IPS-18c (cell line): Measurements from ENCODE around the gene FN1.

Source experiments
- H3K4me3 ChIP-seq: 2 replicates; pipeline ENCODE4 v1.7.0; 2013; ENCODE audit warnings: low read depth, mild to moderate bottlenecking, low read length, moderate library complexity; ENCODE audit not compliant: insufficient read depth
- H3K9me3 ChIP-seq: one replicate; pipeline ENCODE4 v1.6.1; 2013; ENCODE audit warnings: mild to moderate bottlenecking, low read length, moderate library complexity; ENCODE audit not compliant: control insufficient read depth, insufficient read depth

Gene FN1

DNA sequence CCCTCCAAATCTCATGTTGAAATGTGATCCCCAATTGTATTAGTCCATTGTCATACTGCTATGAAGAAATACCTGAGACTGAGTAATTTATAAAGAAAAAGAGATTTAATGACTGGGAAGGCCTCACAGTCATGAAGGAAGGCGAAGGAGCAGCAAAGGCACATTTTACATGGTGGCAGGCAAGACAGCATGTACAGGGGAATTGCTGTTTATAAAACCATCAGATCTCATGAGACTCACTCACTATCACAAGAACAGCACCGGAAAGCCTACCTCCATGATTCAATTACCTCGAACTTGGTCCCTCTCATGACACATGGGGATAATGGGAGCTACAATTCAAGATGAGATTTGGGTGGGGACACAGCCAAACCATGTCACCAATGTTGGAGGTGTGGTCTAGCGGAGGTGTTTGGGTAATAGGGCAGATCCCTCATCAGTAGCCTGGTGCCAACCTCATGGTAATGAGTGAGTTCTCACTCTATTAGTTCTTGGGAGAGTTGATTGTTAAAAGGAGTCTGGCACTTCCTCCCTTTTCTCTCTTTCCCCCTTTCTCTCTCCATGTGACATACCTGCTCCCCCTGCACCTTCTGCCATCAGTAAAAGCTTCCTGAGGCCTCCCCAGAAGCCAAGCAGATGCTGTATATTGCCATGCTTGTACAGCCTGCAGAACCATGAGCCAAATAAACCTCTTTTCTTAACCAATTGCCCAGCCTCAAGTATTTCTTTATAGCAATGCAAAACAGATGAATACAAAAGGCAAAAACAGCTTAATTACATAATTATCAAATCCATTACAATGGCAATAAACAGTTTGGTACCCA, 14.5 kb upstream of the FN1 start:
- no peaks in the 10 kb centered on the region for H3K9me3 ChIP-seq
- no peak overlapping the region for H3K4me3 ChIP-seq

DNA sequence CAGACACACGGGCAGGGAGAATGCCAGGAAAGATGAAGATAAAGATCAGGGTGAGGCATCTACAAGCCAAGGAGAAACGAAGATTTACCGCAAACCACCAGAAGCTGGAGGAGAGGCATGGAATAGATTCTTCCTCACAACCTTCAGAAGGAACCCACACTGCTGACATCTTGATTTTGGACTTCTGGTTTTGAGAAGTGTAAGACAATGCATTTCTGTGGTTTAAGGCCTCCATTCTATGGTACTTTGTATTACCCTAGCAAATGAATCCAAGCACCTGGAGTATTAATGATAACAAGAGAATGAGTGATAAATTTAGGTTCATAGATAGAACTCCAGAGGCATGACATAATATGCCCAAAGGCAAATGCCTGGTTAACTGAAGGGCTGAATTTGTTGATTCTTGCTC, 11.8 kb upstream of the FN1 start:
- H3K9me3 ChIP-seq = no peaks in the 10 kb centered on the region
- no peak overlapping the region for H3K4me3 ChIP-seq

DNA sequence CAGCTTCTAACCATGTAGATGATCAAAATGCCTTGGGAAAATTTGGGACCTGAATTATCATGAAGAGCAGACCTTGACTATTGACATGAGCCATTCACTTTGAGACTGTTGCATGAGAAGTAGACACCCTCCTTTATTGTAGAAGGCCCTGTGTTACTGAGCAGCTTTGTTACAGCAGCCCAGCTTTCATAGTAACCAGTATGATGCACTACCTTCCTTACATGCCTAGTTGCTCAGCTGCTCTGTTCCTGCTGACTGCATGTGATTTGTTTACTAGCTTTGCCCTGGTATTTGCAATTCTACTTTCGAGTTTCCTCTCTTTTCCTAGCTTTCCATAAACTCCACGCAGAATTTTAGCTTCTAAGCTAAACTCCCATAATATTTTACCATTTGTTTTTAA, 11.2 kb upstream of the FN1 start:
- Histone ChIP-seq H3K4me3 (no peak overlapping the region), H3K9me3 (no peaks in the 10 kb centered on the region)

DNA sequence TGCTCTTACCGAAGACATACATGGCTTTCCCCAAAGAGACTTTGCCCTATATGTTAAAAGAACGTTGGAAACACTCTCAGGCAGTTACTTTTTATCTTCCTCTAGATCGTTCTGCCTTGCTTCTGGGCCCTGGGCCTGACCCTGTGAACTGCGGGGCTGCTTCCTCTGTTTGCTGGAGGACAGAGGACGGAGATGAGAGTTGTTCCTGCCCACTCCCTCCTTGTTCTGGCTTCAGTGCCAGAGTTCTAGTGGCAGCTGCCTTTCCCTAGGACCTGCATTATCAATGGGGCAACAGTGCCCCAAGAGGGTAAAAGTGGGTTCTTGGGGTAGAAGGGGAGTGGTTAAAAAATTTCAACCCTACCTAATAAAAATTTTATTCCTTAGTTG, 6.5 kb upstream of the FN1 start:
- Histone ChIP-seq H3K9me3 (no peaks in the 10 kb centered on the region), H3K4me3 (no peak overlapping the region)

DNA sequence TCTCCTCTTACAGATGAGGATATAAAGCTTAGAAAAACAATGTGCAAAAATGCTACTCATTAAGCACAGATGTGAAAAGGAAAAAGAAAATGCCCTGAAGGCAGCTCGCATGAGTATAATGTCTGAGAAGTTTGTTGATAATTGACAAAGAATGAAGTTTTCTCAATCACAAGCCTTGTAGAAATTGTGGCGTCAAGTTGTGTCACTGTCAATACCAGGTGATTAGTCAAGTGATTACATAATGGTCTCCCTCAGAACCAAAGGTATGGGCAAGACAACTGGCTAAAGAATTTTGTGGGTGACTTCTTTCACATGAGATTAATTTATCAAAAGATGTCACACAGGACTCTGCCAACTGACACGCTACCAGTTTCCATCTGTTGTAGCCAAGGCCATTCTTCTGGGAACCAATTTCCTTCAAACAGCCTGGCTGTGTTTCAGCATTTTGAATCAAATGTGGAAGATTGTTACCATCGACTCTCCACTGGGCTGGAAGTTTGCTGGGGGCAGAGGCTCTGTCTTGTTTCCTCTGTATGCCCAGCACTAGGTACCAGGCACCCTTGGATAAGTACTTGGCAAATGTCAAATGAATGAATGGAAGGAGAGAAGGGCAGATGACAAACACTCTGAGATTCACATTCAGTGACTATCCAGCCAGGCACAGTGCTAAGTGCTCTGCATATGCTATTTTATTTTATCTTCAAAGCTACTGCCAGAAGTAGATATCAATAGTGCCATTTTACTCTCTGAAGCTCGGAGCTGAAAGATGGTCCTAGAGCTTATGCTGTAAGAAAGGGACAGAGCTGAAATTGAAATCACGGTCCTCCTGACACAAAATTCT, 5.9 kb upstream of the FN1 start:
- Histone ChIP-seq H3K4me3 (no peak overlapping the region), H3K9me3 (no peaks in the 10 kb centered on the region)

DNA sequence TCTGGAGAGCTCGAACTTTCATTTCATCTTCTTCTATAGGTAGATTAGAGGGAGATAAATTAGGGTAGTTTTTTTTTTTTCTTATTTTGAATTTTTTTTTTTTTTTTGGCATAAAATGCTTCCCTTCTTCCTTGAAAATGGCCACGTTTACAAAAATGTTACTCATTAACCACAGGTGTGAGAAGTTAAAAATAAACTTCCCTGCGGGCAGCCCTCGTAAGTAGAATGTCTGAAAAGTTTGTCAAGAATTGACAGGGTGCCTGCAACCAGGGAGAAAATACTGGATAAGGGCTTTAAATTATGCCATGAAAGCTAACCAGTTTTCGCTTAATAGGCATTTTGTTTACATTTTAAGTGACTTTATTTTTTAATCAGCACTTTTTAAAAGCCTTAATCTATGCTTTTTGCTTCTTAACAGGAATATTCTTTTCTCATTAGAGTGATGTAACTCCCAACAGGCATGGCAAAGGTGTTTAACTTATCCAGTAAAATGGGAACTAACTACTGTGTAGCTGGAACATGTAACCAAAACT, 4.2 kb upstream of the FN1 start:
- Histone ChIP-seq H3K4me3 (no peak overlapping the region), H3K9me3 (no peaks in the 10 kb centered on the region)

DNA sequence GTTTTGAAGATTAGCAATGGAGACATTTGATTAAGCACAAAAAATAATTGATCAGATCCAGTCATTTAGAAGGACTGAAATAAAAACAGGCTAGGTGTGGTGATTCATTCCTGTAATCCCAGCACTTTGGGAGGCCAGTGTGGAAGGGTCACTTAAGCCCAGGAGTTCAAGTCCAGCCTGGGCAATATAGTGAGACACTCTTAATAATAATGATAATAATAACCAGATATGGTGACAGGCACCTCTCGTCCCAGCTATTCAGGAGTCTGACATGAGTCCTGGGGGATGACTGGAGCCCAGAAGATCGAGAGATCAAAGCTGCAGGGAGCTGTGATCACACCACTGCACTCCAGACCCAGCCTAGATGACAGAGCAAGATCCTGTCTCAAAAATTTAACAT, 3.5 kb upstream of the FN1 start:
- no peak overlapping the region for H3K4me3 ChIP-seq
- no peaks in the 10 kb centered on the region for H3K9me3 ChIP-seq

DNA sequence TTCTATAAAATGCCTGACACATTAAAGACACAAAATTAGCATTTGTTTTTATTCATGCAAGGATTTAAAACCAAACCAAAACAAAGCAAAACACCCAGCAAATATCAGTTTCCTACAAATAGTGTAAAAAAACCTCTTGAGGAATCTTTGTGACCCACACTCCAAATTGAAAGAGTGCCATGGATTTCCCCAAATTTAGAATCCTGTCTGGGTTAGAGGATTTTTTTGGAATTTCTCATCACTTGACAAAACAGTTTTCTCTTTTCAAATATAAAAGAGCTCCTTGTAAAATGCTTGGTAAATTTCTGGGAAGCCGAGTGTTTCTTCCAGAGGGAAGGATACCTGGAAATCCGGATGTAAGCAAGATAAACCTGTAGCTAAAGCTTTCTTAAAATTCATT, 1.7 kb upstream of the FN1 start:
- Histone ChIP-seq H3K9me3 (no peaks in the 10 kb centered on the region), H3K4me3 (no peak overlapping the region)

DNA sequence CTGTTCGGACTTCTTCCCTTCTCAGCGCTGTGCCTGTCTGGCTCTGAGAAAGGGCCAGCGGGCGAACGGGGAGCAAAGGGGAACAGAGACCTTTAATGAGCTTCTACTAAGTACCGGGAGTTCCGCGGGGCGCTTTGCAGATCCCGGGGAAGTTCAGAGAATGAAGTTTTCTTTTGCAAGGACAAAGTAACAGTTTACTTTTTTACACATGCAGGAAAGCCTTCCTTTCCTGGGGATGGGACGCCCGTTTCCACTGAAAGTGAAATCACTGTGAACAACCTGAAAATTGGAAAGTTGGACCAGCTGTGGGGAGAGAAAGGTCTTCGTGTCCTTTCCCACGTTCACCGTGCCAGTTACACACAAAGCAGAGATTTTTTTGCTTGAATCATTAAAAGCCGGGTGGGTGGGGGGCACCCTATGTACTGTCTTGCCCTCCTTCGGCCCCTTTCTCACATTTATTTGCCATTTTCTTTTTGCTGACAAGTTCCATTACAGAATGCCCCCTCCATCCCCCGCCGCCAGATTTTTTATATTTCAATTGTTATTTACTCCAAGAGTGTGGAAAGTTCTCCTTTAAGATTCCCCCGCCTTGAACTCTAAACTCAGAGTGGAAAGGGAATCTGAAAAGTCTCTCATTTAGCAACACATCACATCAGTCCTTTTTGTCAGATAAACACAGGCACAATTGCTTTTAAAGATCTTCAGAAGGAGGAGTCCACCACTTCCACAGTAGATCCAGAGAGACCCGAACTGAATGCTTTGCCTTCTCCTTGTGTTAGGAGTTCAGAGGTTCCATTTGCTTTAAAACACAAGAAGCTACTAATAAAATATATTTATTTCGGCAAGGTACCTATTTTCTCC, 1.1 kb upstream of the FN1 start:
- peak overlapping the region; percentile 79 for H3K4me3 ChIP-seq
- no peaks in the 10 kb centered on the region for H3K9me3 ChIP-seq

DNA sequence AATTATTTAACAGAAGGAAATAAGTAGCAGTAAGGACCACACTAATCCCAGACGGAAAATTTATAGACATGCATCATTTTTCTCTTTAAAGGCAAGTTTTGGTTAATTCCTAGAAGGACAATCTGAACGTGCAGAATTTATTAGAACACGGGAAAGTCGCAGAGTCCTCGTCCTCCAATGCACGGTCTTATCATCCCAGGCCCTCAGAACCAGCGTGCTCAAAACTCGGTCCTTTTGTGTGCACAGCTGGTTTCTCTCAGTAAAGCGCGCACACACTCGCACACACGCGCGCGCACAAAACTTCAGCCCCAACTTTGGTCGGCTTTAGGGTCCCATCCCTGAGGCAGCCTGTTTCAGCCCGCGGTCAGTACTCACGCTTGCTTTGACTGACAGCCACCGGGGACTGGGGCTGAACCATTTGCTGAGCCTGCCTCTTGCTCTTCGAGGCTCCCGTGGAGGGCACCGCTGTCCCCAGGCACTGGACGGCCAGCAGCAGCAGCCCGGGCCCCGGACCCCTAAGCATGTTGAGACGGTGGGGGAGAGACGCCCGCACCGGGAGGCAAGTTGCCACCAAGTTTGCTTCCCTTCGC, 493 bp downstream of the FN1 start:
- Histone ChIP-seq H3K9me3 (no peaks in the 10 kb centered on the region), H3K4me3 (peak overlapping the region; percentile 80)

DNA sequence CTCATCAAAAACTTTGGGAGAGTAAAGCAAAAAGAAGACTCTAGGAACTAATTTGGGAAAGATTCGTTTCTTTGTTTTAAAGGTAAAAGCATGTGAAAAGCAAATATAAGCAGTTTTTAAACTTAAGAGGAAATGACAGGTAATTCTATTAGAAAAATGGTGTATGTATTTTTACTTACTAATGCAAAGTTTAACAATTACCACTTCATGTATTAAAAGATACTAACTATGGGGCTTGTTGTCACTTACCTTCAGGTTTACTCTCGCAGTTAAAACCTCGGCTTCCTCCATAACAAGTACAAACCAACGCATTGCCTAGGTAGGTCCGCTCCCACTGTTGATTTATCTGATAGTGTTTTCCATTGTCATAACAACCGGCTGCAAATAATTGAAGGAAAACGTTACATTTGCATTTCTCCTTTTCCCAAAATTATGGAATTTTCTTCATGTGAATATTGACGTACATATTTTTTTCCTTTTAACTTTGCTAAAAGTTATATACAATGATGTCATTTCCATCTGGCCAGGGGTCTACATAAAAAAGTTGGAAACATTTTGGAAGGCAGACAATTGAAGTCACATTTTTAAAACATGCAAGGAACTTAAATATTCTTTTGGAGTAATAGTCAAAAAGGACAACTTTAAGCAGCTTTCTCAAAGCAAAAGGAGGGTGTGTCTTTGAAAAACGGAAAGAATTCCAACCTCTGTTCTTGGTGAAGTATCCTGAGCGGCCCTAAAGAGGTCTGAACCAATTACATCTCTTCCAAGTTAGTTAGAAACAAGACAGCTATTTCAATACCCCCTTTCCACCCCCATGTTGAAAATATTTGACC, 1.2 kb downstream of the FN1 start:
- Histone ChIP-seq H3K9me3 (no peaks in the 10 kb centered on the region), H3K4me3 (peak overlapping the region; percentile 80)

DNA sequence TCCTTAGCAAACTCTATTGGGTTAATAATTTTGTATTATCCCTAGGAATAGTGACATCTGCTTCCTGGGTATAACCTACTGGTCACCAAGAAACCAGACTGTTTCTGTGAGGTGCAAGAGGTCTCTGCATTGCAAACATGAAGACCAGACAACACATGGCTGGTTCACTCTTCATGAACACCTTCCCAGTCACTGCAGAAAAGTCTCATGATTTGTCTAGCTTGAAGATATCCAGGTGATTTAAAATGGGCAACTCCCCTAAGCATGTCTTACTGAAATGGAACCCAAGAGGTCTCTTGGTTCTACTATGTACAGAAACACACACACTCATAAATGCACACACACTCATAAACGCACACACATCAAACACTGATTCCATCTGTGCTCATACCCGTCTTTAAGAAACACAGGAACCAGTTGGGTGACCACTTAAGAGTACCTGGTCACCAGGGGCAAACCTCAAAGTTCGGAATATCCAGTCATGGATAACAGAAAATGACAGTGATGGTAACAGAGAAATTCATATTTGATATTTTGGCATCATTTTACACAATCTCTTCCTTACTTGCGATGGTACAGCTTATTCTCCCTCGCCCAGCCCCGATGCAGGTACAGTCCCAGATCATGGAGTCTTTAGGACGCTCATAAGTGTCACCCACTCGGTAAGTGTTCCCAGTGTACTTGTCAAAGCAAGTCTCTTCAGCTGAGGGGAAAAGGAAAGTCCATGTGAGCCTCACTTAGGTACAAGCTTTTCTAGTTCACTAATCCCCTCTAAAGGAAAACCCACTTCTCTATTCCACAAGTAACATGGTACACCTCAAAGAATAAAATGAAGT, 2.9 kb downstream of the FN1 start:
- Histone ChIP-seq H3K4me3 (no peak overlapping the region), H3K9me3 (no peaks in the 10 kb centered on the region)

DNA sequence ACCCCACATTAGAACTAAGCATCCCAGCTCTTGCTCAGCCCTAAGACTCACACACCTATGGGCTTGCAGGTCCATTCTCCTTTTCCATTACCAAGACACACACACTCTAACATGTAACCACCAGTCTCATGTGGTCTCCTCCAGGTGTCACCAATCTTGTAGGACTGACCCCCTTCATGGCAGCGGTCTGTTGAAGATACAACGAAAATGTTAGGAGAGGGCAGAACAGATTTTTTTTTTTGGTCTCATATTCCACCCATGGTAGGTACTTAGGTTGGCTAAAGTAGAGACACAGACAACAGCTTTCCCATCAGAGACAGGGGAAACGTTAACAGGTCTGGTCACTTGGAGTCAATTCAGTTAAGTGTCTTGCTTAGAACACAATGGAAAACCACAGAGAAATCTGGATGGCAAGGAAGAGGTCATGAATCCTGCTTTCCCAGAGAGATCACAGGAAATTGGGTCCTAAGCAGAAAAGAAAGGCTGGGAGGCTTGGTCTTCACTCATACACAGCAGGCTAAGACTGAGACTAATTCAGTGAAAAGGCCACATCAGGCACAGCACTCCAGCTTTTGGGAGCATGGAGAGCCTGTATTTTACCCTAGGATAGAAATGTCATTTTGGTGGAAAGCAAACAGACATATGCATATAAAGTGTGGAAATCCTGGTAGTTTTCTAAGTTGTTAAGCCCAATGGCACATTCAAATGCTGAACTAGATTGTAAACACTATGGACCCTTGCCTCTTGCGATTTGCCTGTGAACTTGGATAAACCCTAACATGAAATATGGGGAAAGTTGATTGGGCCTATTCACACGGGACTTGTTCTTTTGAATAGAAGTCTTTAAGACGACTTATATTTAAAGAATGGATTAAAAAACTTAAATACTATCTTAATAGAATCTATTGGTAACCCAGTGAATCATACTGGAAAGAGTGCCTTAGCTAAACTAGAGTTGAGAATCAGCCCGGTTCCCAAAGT, 3.8 kb downstream of the FN1 start:
- no peaks in the 10 kb centered on the region for H3K9me3 ChIP-seq
- no peak overlapping the region for H3K4me3 ChIP-seq

DNA sequence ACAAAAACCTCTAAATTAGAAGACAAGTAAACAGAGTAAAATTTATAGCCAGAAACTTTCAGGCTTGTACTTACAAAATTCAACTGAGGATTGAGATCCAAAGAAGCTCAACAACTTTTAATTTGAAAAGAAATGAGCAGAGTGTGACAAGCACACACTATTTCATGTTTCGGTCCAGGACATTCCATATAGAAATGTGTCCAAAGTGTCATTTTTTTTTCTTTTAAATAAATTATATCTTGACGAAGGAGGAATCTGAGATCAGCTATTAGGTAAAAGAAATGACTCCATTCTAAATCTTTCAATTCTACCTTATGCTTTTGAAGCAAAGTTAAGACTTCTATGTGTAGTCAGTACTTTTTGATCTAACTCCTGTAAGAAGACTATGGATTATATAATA, 4.6 kb downstream of the FN1 start:
- Histone ChIP-seq H3K4me3 (no peak overlapping the region), H3K9me3 (no peaks in the 10 kb centered on the region)
